Keratinocyte (primary cell): ENCODE data around the gene ZNF107.

Source experiments
- EZH2 ChIP-seq: IDR thresholded peaks from one replicate; pipeline ENCODE4 v1.6.1; 2012; ENCODE audit warnings: inconsistent platforms, mild to moderate bottlenecking, low read length, moderate library complexity
- TF ChIP-seq, protein P1 (sequence below), 3 experiments: IDR thresholded peaks in 1 of 3; conservative IDR thresholded peaks in 1 of 3; optimal IDR thresholded peaks in 1 of 3; 2 replicates in 2 of 3; 3 replicates in 1 of 3; pipeline versions ENCODE3 to v1.5.1; 2011; ENCODE audit warnings: low read length in 3 of 3, mild to moderate bottlenecking in 3 of 3, moderate library complexity in 2 of 3, control low read depth in 1 of 3, inconsistent platforms in 1 of 3; ENCODE audit not compliant: insufficient read depth in 2 of 3; ENCODE audit errors: extremely low read depth in 1 of 3

DNA sequence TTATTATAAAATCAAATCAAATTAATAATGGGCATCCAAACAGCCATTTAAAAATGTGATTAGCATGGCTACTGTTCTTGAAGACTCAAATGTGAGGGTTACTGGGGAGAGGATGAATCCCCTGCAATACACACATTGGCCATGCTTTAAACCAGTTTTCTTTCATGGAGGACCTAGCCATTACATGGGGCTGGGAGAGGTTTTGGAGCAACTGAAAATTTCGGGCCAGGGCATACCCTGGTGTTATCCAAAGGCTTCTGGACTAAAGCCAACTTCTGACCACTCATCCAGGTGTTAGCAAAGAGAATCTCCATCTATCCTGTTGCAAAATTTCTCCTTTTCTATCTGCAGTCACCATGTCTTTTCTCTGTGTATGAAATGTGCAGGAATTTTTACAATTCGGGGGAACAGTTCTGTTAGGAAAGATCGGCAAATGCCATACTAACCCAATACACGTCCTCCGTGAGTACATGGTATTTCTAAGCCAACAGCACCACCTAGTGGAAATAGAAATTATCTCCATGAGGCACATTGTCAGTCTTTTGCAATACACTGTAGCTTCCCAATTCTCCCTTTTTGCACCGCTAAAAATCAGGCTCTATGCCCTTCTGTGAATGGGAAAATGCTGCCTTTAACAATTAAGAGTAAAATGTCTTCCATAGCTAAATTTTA, 47.0 kb upstream of the ZNF107 start:
- TF ChIP-seq, protein P1, sequence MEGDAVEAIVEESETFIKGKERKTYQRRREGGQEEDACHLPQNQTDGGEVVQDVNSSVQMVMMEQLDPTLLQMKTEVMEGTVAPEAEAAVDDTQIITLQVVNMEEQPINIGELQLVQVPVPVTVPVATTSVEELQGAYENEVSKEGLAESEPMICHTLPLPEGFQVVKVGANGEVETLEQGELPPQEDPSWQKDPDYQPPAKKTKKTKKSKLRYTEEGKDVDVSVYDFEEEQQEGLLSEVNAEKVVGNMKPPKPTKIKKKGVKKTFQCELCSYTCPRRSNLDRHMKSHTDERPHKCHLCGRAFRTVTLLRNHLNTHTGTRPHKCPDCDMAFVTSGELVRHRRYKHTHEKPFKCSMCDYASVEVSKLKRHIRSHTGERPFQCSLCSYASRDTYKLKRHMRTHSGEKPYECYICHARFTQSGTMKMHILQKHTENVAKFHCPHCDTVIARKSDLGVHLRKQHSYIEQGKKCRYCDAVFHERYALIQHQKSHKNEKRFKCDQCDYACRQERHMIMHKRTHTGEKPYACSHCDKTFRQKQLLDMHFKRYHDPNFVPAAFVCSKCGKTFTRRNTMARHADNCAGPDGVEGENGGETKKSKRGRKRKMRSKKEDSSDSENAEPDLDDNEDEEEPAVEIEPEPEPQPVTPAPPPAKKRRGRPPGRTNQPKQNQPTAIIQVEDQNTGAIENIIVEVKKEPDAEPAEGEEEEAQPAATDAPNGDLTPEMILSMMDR (optimal IDR thresholded peaks at IDR 0.05 in 1 of 3, IDR thresholded peaks at IDR 0.05 in 1 of 3, conservative IDR thresholded peaks at IDR 0.05 in 1 of 3; ENCODE audit: extremely low read depth in 1 of 3, insufficient read depth in 2 of 3, low read length in 3 of 3), result peak; percentile 26 to 47 (median 45)
- no peak for TF ChIP-seq EZH2
